Measurements from ENCODE around the gene FAM162A. TPM values are rescaled to one million over a fixed set of nuclear protein-coding genes. Genes with fewer than 3 reads are reported as not detected.

Gene FAM162A
- 10 to 100 TPM; 31.1 to 32.8 TPM for total RNA-seq
- 100 to 1,000 TPM in 1 of 2 donors, 10 to 100 TPM in 1; 96.6 to 136 TPM for polyA plus RNA-seq

GRCh38 chr3:122383771-122384697, at the start of gene FAM162A:
FAM162A (plus strand) TSS chr3:122384182; CDS start chr3:122384266, 84 bp downstream.
- peak within 1 kb of the TSS; percentile 76 for H3K27ac ChIP-seq (ENCODE audit: low read depth, low read length)
- ChIA-PET POLR2A (ENCODE audit: partially characterized antibody) (interaction anchor here (0.6 to 3.6 kb wide), 30 partner anchors 9 to 1641 kb away, joined by 3 to 108 read pairs (median 4); partner anchors contain the start of genes DTX3L, GOLGB1, GTF2E1 and HCLS1), CTCF (ENCODE audit: partially characterized antibody) (interaction anchor here (0.7 to 4.0 kb wide), 24 partner anchors 8 to 838 kb away, joined by 3 to 47 read pairs (median 4); partner anchors contain the start of genes HSPBAP1, KPNA1, POLQ and WDR5B)
- peak within 1 kb of the TSS; percentile 72 to 84 for H3K4me3 ChIP-seq (ENCODE audit: low read length in 2 of 2)
- no peaks in the 10 kb centered on the region for H3K9me3 ChIP-seq (ENCODE audit: control insufficient read depth in 1 of 2, low read length in 2 of 2)
- Mint-ChIP-seq H3K27ac (peak within 1 kb of the TSS; percentile 93 to 98 (median 95)), H3K36me3 (peaks cover 0 to 21% of the 10 kb centered on the region in 2 donors), H3K4me1 (peaks cover 21 to 51% (median 36%) of the 10 kb centered on the region in 4 donors), H3K9me3 (no peaks in the 10 kb centered on the region), H3K27me3 (no peaks in the 10 kb centered on the region), H3K4me3 (peak within 1 kb of the TSS; percentile 89 to 96 (median 94))
- intact Hi-C loops (cut with micrococcal nuclease) = loop anchor here (1.0 to 10.0 kb wide), 12 partner anchors 9 to 1201 kb away; partner anchors contain the start of genes EAF2, GOLGB1, HACD2 and HCLS1
- H3K4me1 ChIP-seq (ENCODE audit: insufficient read depth, low read length) = peaks cover 31% of the 10 kb centered on the region
- no peaks in the 10 kb centered on the region for H3K27me3 ChIP-seq (ENCODE audit: insufficient read depth, low read length)
- peak; percentile 92 to 93 (median 93) for DNase-seq
- H3K36me3 ChIP-seq (ENCODE audit: insufficient read depth, low read length) = no peaks in the 10 kb centered on the region

GRCh38 chr3:122342803-122343202, 41.2 kb upstream of the FAM162A start:
- Mint-ChIP-seq H3K4me3 (no peak overlapping the region), H3K4me1 (no peaks in the 10 kb centered on the region), H3K36me3 (no peaks in the 10 kb centered on the region), H3K27ac (no peak overlapping the region), H3K9me3 (peaks cover 0 to 2% (median 0%) of the 10 kb centered on the region in 8 donors), H3K27me3 (peaks cover under 1 to 6% of the 10 kb centered on the region in 2 donors)
- intact Hi-C loops (cut with micrococcal nuclease) = no loop called here
- Histone ChIP-seq H3K4me1 (ENCODE audit: insufficient read depth, low read length) (no peaks in the 10 kb centered on the region), H3K9me3 (ENCODE audit: control insufficient read depth in 1 of 2, low read length in 2 of 2) (no peaks in the 10 kb centered on the region), H3K4me3 (ENCODE audit: low read length in 2 of 2) (no peak overlapping the region), H3K27ac (ENCODE audit: low read depth, low read length) (no peak overlapping the region), H3K27me3 (ENCODE audit: insufficient read depth, low read length) (no peaks in the 10 kb centered on the region), H3K36me3 (ENCODE audit: insufficient read depth, low read length) (no peaks in the 10 kb centered on the region)
- CTCF ChIA-PET (ENCODE audit: partially characterized antibody) = interaction anchor here (0.6 kb wide), 1 partner anchor 796 kb away, joined by 3 read pairs; no protein-coding TSS in a partner anchor
- DNase-seq = no peak
- POLR2A ChIA-PET (ENCODE audit: partially characterized antibody) = no interaction called here

- Mint-ChIP-seq H3K9me3 (peaks cover 0 to 3% (median 0%) of the 10 kb centered on the region in 8 donors), H3K36me3 (no peaks in the 10 kb centered on the region), H3K4me1 (no peaks in the 10 kb centered on the region), H3K4me3 (no peak overlapping the region), H3K27me3 (peaks cover 3 to 8% of the 10 kb centered on the region in 2 donors), H3K27ac (no peak overlapping the region)
- DNase-seq = no peak
- CTCF ChIA-PET (ENCODE audit: partially characterized antibody) = no interaction called here
- intact Hi-C loops (cut with micrococcal nuclease) = no loop called here
- Histone ChIP-seq H3K36me3 (ENCODE audit: insufficient read depth, low read length) (no peaks in the 10 kb centered on the region), H3K27me3 (ENCODE audit: insufficient read depth, low read length) (no peaks in the 10 kb centered on the region), H3K27ac (ENCODE audit: low read depth, low read length) (no peak overlapping the region), H3K9me3 (ENCODE audit: control insufficient read depth in 1 of 2, low read length in 2 of 2) (no peaks in the 10 kb centered on the region), H3K4me3 (ENCODE audit: low read length in 2 of 2) (no peak overlapping the region), H3K4me1 (ENCODE audit: insufficient read depth, low read length) (no peaks in the 10 kb centered on the region)
- POLR2A ChIA-PET (ENCODE audit: partially characterized antibody) = no interaction called here
These were observed 40.3 kb upstream of the FAM162A start for GRCh38 chr3:122343654-122344053.

DNA sequence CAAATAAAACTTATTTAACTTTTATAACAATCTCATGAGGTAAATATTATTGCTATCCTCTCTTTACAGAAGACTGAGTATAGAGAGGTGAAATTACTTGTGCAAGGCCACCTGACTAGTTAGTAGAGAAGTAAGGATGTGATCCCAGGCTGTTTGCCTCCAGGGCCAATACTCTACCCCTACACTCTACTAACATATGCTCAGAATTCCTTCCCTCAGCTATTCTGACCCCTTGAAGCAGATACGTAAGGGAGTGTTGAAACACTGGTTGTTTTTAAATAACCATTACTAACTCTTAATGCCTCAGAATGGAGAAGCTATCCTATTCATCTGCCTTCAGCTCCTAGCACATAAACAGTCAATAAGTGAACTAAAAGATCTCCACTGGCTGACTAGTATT, 34.8 kb upstream of the FAM162A start:
- H3K4me1 ChIP-seq (ENCODE audit: insufficient read depth, low read length) = no peaks in the 10 kb centered on the region

DNA sequence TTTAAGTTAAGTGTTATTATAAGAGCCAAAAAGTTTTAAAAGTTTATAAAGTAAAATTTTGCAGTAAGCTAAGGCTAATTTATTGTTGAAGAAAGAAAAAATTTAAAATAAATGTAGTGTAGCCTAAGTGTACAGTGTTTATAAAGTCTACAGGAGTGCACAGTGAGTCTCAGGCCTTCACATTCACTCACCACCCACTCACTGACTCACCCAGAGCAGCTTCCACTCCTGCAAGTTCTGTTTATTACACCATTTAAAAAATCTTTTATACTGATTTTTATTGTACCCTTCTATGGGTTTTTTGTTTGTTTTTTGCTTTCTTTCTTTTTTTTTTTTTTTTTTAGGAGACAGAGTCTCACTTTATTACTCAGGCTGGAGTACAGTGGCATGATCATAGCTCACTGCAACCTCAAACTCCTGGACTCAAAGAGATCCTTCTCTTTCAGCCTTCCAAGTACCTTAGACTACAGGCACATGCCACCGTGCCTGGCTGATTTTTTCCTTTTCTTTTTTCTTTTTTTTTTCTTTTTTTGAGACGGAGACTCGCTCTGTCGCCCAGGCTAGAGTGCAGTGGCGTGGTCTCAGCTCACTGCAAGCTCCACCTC, 33.1 kb upstream of the FAM162A start:
- intact Hi-C loops (cut with micrococcal nuclease) = no loop called here
- Mint-ChIP-seq H3K36me3 (no peaks in the 10 kb centered on the region), H3K4me3 (no peak overlapping the region)

More for the DNA sequence above, 34.8 kb upstream of the FAM162A start:
- H3K36me3 ChIP-seq (ENCODE audit: insufficient read depth, low read length) = no peaks in the 10 kb centered on the region
- POLR2A ChIA-PET (ENCODE audit: partially characterized antibody) = no interaction called here
- CTCF ChIA-PET (ENCODE audit: partially characterized antibody) = no interaction called here
- intact Hi-C loops (cut with micrococcal nuclease) = no loop called here
- no peak for DNase-seq
- Mint-ChIP-seq H3K27ac (no peak overlapping the region), H3K4me1 (no peaks in the 10 kb centered on the region), H3K9me3 (peaks cover 0 to 3% (median 0%) of the 10 kb centered on the region in 8 donors), H3K4me3 (no peak overlapping the region), H3K36me3 (no peaks in the 10 kb centered on the region), H3K27me3 (peaks cover 3% of the 10 kb centered on the region in 2 donors)
- no peaks in the 10 kb centered on the region for H3K9me3 ChIP-seq (ENCODE audit: control insufficient read depth in 1 of 2, low read length in 2 of 2)
- H3K4me3 ChIP-seq (ENCODE audit: low read length in 2 of 2) = no peak overlapping the region
- H3K27me3 ChIP-seq (ENCODE audit: insufficient read depth, low read length) = no peaks in the 10 kb centered on the region
- H3K27ac ChIP-seq (ENCODE audit: low read depth, low read length) = no peak overlapping the region

GRCh38 chr3:122351612-122352011, 32.4 kb upstream of the FAM162A start:
- no peak overlapping the region for H3K27ac Mint-ChIP-seq
- no peak for DNase-seq
- peaks cover 3% of the 10 kb centered on the region in 2 donors for H3K27me3 Mint-ChIP-seq
- H3K27ac ChIP-seq (ENCODE audit: low read depth, low read length) = no peak overlapping the region
- no peaks in the 10 kb centered on the region for H3K9me3 ChIP-seq (ENCODE audit: control insufficient read depth in 1 of 2, low read length in 2 of 2)
- no peaks in the 10 kb centered on the region for H3K27me3 ChIP-seq (ENCODE audit: insufficient read depth, low read length)
- no peaks in the 10 kb centered on the region for H3K36me3 ChIP-seq (ENCODE audit: insufficient read depth, low read length)
- ChIA-PET POLR2A (ENCODE audit: partially characterized antibody) (no interaction called here), CTCF (ENCODE audit: partially characterized antibody) (no interaction called here)
- peaks cover 0 to 1% (median 0%) of the 10 kb centered on the region in 4 donors for H3K4me1 Mint-ChIP-seq
- no peaks in the 10 kb centered on the region for H3K36me3 Mint-ChIP-seq
- H3K9me3 Mint-ChIP-seq = peaks cover 0 to 3% (median 0%) of the 10 kb centered on the region in 8 donors
- intact Hi-C loops (cut with micrococcal nuclease) = no loop called here
- H3K4me1 ChIP-seq (ENCODE audit: insufficient read depth, low read length) = no peaks in the 10 kb centered on the region
- H3K4me3 ChIP-seq (ENCODE audit: low read length in 2 of 2) = no peak overlapping the region
- no peak overlapping the region for H3K4me3 Mint-ChIP-seq

More for the DNA sequence above, 33.1 kb upstream of the FAM162A start:
- H3K4me3 ChIP-seq (ENCODE audit: low read length in 2 of 2) = no peak overlapping the region
- H3K36me3 ChIP-seq (ENCODE audit: insufficient read depth, low read length) = no peaks in the 10 kb centered on the region
- no peak overlapping the region for H3K27ac Mint-ChIP-seq
- ChIA-PET CTCF (ENCODE audit: partially characterized antibody) (no interaction called here), POLR2A (ENCODE audit: partially characterized antibody) (interaction anchor here (0.6 kb wide), 1 partner anchor 337 kb away, joined by 3 read pairs; no protein-coding TSS in a partner anchor)
- no peaks in the 10 kb centered on the region for H3K9me3 ChIP-seq (ENCODE audit: control insufficient read depth in 1 of 2, low read length in 2 of 2)
- H3K27me3 Mint-ChIP-seq = peaks cover 3% of the 10 kb centered on the region in 2 donors
- DNase-seq = no peak
- no peaks in the 10 kb centered on the region for H3K27me3 ChIP-seq (ENCODE audit: insufficient read depth, low read length)
- no peak overlapping the region for H3K27ac ChIP-seq (ENCODE audit: low read depth, low read length)
- H3K4me1 Mint-ChIP-seq = peaks cover 0 to 1% (median 0%) of the 10 kb centered on the region in 4 donors
- no peaks in the 10 kb centered on the region for H3K4me1 ChIP-seq (ENCODE audit: insufficient read depth, low read length)
- peaks cover 0 to 3% (median 0%) of the 10 kb centered on the region in 8 donors for H3K9me3 Mint-ChIP-seq

DNA sequence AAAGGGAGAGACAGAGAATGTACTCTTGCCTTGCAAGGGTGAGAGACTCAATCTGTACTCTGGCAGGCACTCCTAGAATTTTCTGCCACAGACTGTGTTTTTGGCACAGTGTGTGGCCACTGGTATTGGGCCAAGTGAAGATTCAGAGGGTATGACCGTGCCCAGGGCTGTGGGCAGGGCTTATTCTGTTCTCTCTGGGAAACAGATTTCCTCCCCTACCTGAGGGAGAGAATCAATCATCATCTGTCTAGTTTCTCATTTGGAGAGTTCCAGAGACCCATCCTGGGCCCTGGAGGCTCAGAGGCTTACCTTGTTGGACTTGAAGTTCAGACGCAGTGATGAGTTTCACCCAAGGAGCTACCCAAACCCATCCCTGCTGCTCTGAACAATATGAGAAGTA, 30.8 kb upstream of the FAM162A start:
- Histone ChIP-seq H3K4me3 (ENCODE audit: low read length in 2 of 2) (no peak overlapping the region), H3K27me3 (ENCODE audit: insufficient read depth, low read length) (no peaks in the 10 kb centered on the region), H3K27ac (ENCODE audit: low read depth, low read length) (no peak overlapping the region), H3K4me1 (ENCODE audit: insufficient read depth, low read length) (no peaks in the 10 kb centered on the region), H3K9me3 (ENCODE audit: control insufficient read depth in 1 of 2, low read length in 2 of 2) (no peaks in the 10 kb centered on the region), H3K36me3 (ENCODE audit: insufficient read depth, low read length) (no peaks in the 10 kb centered on the region)
- H3K27me3 Mint-ChIP-seq = no peaks in the 10 kb centered on the region
- no peak overlapping the region for H3K4me3 Mint-ChIP-seq
- no peak for DNase-seq
- H3K4me1 Mint-ChIP-seq = peaks cover 0 to 1% (median 0%) of the 10 kb centered on the region in 4 donors
- ChIA-PET POLR2A (ENCODE audit: partially characterized antibody) (no interaction called here), CTCF (ENCODE audit: partially characterized antibody) (no interaction called here)
- no peaks in the 10 kb centered on the region for H3K9me3 Mint-ChIP-seq
- no peak overlapping the region for H3K27ac Mint-ChIP-seq
- H3K36me3 Mint-ChIP-seq = peaks cover under 1 to 4% of the 10 kb centered on the region in 2 donors
- intact Hi-C loops (cut with micrococcal nuclease) = no loop called here
